GM18858 (cell line): ENCODE data around the gene TEKTIP1.
"Not testable (repeated sequence)": the region's sequence is repeated elsewhere in the genome, so short reads cannot be mapped to it uniquely, and the experiment has no call there.

Experiments used
- ATAC-seq: cut with Tn5 transposase; IDR thresholded peaks from one replicate; pipeline ENCODE4 v1.9.1; 2021; ENCODE audit not compliant: unreplicated experiment

The TEKTIP1 gene

GRCh38 chr19:3581792-3582191, 42.8 kb downstream of the TEKTIP1 start:
- ATAC-seq = not testable (repeated sequence)

- ATAC-seq = not testable (repeated sequence)
Observed at GRCh38 chr19:3584036-3584802, 45.2 kb downstream of the TEKTIP1 start.

- ATAC-seq = no peak
Observed at GRCh38 chr19:3585301-3586126, 46.5 kb downstream of the TEKTIP1 start, which contains the start of gene GIPC3. GIPC3 (plus strand) TSS chr19:3585478; CDS start chr19:3585598, 120 bp downstream.

- no peak for ATAC-seq
Observed at GRCh38 chr19:3586127-3586626, 47.2 kb downstream of the TEKTIP1 start.

GRCh38 chr19:3586707-3587346, 47.9 kb downstream of the TEKTIP1 start:
- ATAC-seq = no peak

GRCh38 chr19:3589439-3589838, 50.5 kb downstream of the TEKTIP1 start:
- no peak for ATAC-seq

- ATAC-seq = no peak
Observed at GRCh38 chr19:3589949-3590348, 51.0 kb downstream of the TEKTIP1 start.

GRCh38 chr19:3590991-3591659, 52.2 kb downstream of the TEKTIP1 start:
- ATAC-seq = no peak

- ATAC-seq = no peak
Observed at GRCh38 chr19:3591876-3592613, 53.1 kb downstream of the TEKTIP1 start.

GRCh38 chr19:3593156-3593555, 54.2 kb downstream of the TEKTIP1 start:
- no peak for ATAC-seq
